GM21619 (cell line): Measurements from ENCODE around the gene ELK4.

ENCODE experiments used
- ATAC-seq: cut with Tn5 transposase; IDR thresholded peaks from one replicate; pipeline ENCODE4 v1.9.1; 2021; ENCODE audit not compliant: unreplicated experiment

ELK4 gene

GRCh38 chr1:205568135-205568468 is 63.7 kb downstream of the ELK4 start:
- no peak for ATAC-seq

GRCh38 chr1:205567716-205568115 is 64.1 kb downstream of the ELK4 start:
- no peak for ATAC-seq

- no peak for ATAC-seq
Measured at GRCh38 chr1:205565799-205566198, 66.0 kb downstream of the ELK4 start.

- no peak for ATAC-seq
Measured at GRCh38 chr1:205563927-205564441, 67.8 kb downstream of the ELK4 start.

- ATAC-seq: no peak
Measured at GRCh38 chr1:205561501-205562203, 70.2 kb downstream of the ELK4 start.
